ENCODE measurements around the gene DBNL. TPM values are rescaled to one million over a fixed set of nuclear protein-coding genes. Genes with fewer than 3 reads are reported as not detected.

DBNL gene
- total RNA-seq, 1 donor from 2014 or later: 62.8 TPM

DNA sequence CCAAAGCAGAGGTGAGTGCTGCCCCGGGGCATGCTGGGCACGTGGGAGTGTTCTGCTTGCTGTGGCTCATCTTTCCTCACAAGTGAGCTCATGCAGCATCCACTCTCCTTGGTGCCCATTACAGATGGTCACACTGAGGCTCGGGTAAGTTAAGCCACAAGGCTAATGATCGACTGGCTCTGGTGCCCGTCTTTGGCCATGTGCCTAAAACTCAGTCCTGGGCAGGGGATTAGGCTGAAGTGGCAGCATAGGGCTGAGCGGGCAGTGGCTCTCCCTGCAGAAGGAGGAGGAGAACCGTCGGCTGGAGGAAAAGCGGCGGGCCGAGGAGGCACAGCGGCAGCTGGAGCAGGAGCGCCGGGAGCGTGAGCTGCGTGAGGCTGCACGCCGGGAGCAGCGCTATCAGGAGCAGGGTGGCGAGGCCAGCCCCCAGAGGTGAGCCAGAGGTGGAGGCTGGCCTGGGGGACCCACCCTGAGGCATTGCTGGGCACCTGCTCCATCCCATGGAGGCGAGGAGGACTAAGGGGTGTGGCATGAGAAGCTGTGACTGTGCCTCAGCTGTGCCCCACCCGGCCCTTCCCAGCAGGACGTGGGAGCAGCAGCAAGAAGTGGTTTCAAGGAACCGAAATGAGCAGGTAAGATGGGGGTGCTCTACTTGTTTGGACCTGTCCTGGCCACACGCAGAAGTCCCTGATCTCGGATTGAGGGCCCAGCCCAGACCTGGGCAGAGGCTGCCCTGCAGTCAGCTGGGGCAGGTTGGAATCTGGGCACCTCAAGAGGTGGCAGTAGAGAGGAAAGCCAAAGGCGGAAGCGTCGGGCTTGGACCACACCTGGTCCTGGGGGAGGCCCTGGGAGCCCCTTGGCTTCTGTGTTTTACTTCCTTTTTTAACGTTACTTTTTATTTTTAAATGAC is 13.6 kb downstream of the DBNL start:
- no peak for DNase-seq (ENCODE audit: extremely low spot score, unreplicated experiment)
- no peak overlapping the region for H3K27ac Mint-ChIP-seq
- no peaks in the 10 kb centered on the region for H3K27me3 Mint-ChIP-seq
- H3K4me1 Mint-ChIP-seq (ENCODE audit: unreplicated experiment): no peaks in the 10 kb centered on the region
- no peak overlapping the region for H3K4me3 Mint-ChIP-seq
- H3K9me3 Mint-ChIP-seq: no peaks in the 10 kb centered on the region
- H3K36me3 Mint-ChIP-seq: peaks cover 19% of the 10 kb centered on the region
- TF ChIP-seq, protein P1, sequence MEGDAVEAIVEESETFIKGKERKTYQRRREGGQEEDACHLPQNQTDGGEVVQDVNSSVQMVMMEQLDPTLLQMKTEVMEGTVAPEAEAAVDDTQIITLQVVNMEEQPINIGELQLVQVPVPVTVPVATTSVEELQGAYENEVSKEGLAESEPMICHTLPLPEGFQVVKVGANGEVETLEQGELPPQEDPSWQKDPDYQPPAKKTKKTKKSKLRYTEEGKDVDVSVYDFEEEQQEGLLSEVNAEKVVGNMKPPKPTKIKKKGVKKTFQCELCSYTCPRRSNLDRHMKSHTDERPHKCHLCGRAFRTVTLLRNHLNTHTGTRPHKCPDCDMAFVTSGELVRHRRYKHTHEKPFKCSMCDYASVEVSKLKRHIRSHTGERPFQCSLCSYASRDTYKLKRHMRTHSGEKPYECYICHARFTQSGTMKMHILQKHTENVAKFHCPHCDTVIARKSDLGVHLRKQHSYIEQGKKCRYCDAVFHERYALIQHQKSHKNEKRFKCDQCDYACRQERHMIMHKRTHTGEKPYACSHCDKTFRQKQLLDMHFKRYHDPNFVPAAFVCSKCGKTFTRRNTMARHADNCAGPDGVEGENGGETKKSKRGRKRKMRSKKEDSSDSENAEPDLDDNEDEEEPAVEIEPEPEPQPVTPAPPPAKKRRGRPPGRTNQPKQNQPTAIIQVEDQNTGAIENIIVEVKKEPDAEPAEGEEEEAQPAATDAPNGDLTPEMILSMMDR (conservative IDR thresholded peaks at IDR 0.05): no peak

DNA sequence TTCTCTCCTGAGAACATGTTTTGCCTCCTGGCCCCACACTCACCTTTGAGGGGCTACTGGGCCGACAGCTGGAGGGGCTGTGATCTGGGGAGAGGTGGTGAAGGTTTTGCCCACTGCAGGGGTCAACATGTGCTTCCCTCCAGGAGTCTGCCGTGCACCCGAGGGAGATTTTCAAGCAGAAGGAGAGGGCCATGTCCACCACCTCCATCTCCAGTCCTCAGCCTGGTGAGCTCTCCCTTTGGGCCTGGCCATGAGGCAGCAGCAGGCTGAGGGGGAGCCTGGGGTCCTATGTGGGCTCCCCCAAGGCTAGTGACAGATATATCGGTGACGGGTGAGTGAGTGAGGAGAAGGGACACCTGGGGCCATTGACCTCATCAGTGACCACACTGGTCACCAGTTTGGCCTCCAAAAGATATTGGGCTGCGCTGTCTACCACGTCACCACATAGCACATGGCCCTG is 14.3 kb downstream of the DBNL start:
- no peaks in the 10 kb centered on the region for H3K9me3 Mint-ChIP-seq
- H3K27me3 Mint-ChIP-seq: no peaks in the 10 kb centered on the region
- peaks cover 3% of the 10 kb centered on the region for H3K4me1 Mint-ChIP-seq (ENCODE audit: unreplicated experiment)
- DNase-seq (ENCODE audit: extremely low spot score, unreplicated experiment): no peak
- H3K27ac Mint-ChIP-seq: no peak overlapping the region
- H3K36me3 Mint-ChIP-seq: peaks cover 19% of the 10 kb centered on the region
- no peak overlapping the region for H3K4me3 Mint-ChIP-seq
- TF ChIP-seq, protein P1 (conservative IDR thresholded peaks at IDR 0.05): no peak

DNA sequence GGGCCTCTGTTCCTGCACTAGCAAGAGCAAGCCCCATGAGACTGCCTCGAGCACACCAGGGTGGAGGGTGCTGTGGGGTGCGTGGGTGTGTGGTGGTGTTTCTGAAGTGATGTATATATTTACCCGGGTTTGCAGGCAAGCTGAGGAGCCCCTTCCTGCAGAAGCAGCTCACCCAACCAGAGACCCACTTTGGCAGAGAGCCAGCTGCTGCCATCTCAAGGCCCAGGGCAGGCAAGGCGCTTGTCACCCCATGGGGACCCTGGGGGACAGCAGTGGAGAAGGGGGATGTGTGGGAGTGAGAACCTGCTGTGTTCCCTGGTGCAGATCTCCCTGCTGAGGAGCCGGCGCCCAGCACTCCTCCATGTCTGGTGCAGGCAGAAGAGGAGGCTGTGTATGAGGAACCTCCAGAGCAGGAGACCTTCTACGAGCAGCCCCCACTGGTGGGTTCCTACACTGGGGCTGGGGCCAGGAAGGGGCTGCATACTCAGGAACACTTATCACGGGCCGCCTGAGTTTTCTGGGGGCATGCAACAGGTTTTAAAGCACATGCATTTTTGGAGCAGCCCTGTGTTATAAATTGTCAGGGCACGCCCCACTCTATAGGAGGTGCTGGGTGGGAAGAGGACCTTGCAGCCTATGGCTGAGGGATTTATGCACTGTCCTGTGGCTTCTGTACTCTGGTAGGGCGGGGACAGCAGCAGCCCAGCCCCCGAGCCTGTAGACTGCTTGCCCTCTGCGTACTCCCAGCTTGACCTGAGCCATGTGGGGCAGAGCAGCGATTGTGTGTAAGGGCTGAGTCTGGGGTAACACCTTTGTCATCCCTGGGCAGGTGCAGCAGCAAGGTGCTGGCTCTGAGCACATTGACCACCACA is 15.0 kb downstream of the DBNL start:
- H3K4me3 Mint-ChIP-seq: no peak overlapping the region
- H3K27ac Mint-ChIP-seq: no peak overlapping the region
- peaks cover 19% of the 10 kb centered on the region for H3K36me3 Mint-ChIP-seq
- DNase-seq (ENCODE audit: extremely low spot score, unreplicated experiment): no peak
- H3K4me1 Mint-ChIP-seq (ENCODE audit: unreplicated experiment): peaks cover 3% of the 10 kb centered on the region
- TF ChIP-seq, protein P1 (conservative IDR thresholded peaks at IDR 0.05): no peak
- H3K27me3 Mint-ChIP-seq: no peaks in the 10 kb centered on the region
- no peaks in the 10 kb centered on the region for H3K9me3 Mint-ChIP-seq

DNA sequence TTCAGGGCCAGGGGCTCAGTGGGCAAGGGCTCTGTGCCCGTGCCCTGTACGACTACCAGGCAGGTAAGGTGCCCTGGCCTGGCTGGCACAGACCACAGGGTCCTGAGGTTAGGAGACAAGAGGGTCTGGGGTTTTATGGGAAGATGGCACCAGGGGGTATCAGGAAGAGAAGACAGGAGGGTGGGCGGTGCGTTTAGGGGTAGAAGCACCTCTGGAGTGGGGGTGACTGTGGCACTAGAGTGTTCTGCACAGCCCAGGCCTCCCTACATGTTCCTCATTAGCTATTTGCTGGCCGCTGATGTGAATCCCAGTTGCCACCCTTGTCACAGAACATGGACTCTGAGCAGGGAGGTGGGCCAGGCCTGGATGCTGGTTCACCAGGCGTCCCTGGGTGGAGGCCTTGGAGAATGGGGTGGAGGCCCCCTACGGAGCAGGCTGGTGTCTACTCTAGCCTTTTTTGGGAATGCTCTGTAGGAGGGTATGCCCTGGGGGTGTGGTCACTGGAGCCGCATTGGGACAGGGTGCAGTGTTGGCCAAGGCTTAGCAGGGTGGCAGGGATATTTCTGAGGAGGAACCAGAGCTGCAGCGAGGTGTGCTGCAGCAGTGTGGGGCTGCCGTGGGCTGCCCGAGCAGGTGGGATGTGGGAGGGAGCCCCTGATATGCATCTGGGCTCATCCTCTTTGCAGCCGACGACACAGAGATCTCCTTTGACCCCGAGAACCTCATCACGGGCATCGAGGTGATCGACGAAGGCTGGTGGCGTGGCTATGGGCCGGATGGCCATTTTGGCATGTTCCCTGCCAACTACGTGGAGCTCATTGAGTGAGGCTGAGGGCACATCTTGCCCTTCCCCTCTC is 15.8 kb downstream of the DBNL start:
- H3K36me3 Mint-ChIP-seq: peaks cover 15% of the 10 kb centered on the region

More for the DNA sequence above, 15.8 kb downstream of the DBNL start:
- H3K27me3 Mint-ChIP-seq: no peaks in the 10 kb centered on the region
- no peak overlapping the region for H3K27ac Mint-ChIP-seq
- no peak for DNase-seq (ENCODE audit: extremely low spot score, unreplicated experiment)
- H3K4me3 Mint-ChIP-seq: no peak overlapping the region
- peaks cover 3% of the 10 kb centered on the region for H3K4me1 Mint-ChIP-seq (ENCODE audit: unreplicated experiment)
- H3K9me3 Mint-ChIP-seq: no peaks in the 10 kb centered on the region
- TF ChIP-seq, protein P1 (conservative IDR thresholded peaks at IDR 0.05): no peak

Measured in type B pancreatic cell (in vitro differentiated cells).